HUES64 (cell line): ENCODE data around the gene NRIP2. TPM values are rescaled to one million over a fixed set of nuclear protein-coding genes. Genes with fewer than 3 reads are reported as not detected.
A peak's percentile ranks its signal among the peaks of the same experiment; 100 is the strongest.
"Not testable (repeated sequence)": the region's sequence is repeated elsewhere in the genome, so short reads cannot be mapped to it uniquely, and the experiment has no call there.

ENCODE experiments used
- H3K27ac ChIP-seq: 2 replicates; pipeline ENCODE4 v1.7.0; 2013; ENCODE audit warnings: low read depth, low read length, inconsistent platforms
- H3K27me3 ChIP-seq: 2 replicates; pipeline ENCODE4 v1.6.1; 2013; ENCODE audit warnings: mild to moderate bottlenecking, low read length; ENCODE audit not compliant: insufficient read depth
- H3K36me3 ChIP-seq: 2 replicates; pipeline ENCODE4 v1.6.1; 2013; ENCODE audit warnings: mild to moderate bottlenecking, low read length; ENCODE audit not compliant: insufficient read depth
- H3K4me1 ChIP-seq: 2 replicates; pipeline ENCODE4 v1.6.1; 2013; ENCODE audit warnings: mild to moderate bottlenecking, low read length, moderate library complexity; ENCODE audit not compliant: insufficient read depth
- H3K4me3 ChIP-seq: 2 replicates; pipeline ENCODE4 v1.5.1; 2013; ENCODE audit warnings: mild to moderate bottlenecking, low read length, moderate library complexity
- H3K9ac ChIP-seq: 2 replicates; pipeline ENCODE4 v1.6.1; 2013; ENCODE audit warnings: mild to moderate bottlenecking, low read depth, low read length
- H3K9me3 ChIP-seq: 2 replicates; pipeline ENCODE4 v1.6.1; 2013; ENCODE audit warnings: low read depth, low read length; ENCODE audit not compliant: insufficient read depth
- WGBS: fragments of 150-250, 120-280 bp; methylation state at CpG from one replicate; pipeline ENCODE4 v1.1.7; 2013; ENCODE audit warnings: missing lambda C conversion rate; 5-methylcytosine and 5-hydroxymethylcytosine counted together
- polyA plus RNA-seq, 2 experiments: library from polyadenylated mRNA; stranded (reverse); fragments of 50-300 nt; gene quantifications; one replicate each; pipeline ENCODE4 v1.2.3, GENCODE V29; 2013

Gene NRIP2
- polyA plus RNA-seq (2013, experiment 1 of 2) = 0.15 TPM
- polyA plus RNA-seq (2013, experiment 2 of 2) = 0.19 TPM

GRCh38 chr12:2834581-2835491 lies at the start of gene NRIP2:
TSS of gene NRIP2 (minus strand) at chr12:2835035. CDS start at chr12:2834983, 52 bp downstream.
- Histone ChIP-seq H3K27me3 (no peaks in the 10 kb centered on the region), H3K4me1 (0 out of 2 replicates have a peak, but pooled peaks cover 11% of the 10 kb centered on the region), H3K9me3 (no peaks in the 10 kb centered on the region), H3K9ac (peak within 1 kb of the TSS; percentile 12; the same call in 1 of the 2 replicates), H3K36me3 (no peaks in the 10 kb centered on the region), H3K27ac (no peak within 1 kb of the TSS), H3K4me3 (0 out of 2 replicates have a peak within 1 kb of the TSS, but pooled peaks have one; percentile 19)
- 34% methylated on average over 32 of the region's 32 CpGs for WGBS

GRCh38 chr12:2879853-2880252 lies 45.0 kb upstream of the NRIP2 start:
- WGBS = 96% methylated on average over 3 of the region's 3 CpGs
- Histone ChIP-seq H3K27me3 (no peaks in the 10 kb centered on the region), H3K4me3 (no peak overlapping the region), H3K36me3 (peaks cover 17% of the 10 kb centered on the region), H3K9ac (no peak overlapping the region), H3K9me3 (no peaks in the 10 kb centered on the region), H3K27ac (no peak overlapping the region), H3K4me1 (peaks cover 14% of the 10 kb centered on the region)

DNA sequence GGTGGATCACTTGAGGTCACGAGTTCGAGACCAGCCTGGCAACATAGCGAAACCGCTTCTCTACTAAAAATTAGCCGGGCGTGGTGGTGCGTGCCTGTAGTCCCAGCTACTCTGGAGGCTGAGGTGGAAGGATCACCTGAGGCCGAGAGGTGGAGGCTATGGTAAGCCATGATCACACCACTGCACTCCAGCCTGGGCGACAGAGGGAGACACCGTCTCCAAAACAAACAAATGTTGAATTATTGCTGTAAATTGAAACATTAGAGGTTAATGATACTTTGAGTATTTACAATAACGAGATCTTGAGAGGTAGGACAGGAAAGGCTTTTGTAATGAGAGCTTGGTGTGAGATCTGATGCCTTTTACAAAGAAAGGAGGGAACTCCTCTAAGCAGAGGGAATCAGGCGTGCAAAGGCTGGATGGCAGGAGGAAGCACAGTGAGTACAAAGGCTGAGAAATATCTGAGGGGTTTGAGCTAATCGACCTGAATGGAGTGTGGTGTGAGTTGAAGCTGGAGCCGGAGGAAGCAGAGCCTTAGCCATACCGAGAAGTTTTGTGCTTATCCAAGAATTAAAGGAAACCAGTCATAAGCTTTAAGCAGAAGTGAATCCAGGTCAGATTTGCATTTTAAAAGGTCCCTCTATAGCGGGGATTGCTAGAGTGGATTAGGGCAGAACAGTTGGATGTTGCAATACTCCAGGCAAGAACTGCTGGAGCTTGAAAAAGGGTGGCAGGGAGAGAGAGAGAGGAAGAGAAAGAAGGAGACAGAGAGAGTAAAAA lies 43.3 kb upstream of the NRIP2 start:
- Histone ChIP-seq H3K9ac (peak overlapping the region; percentile 96), H3K4me1 (peaks cover 11% of the 10 kb centered on the region), H3K27me3 (no peaks in the 10 kb centered on the region), H3K27ac (peak overlapping the region; percentile 73), H3K9me3 (no peaks in the 10 kb centered on the region), H3K4me3 (peak overlapping the region; percentile 99), H3K36me3 (peaks cover 30% of the 10 kb centered on the region)
- 18% methylated on average over 16 of the region's 16 CpGs for WGBS

DNA sequence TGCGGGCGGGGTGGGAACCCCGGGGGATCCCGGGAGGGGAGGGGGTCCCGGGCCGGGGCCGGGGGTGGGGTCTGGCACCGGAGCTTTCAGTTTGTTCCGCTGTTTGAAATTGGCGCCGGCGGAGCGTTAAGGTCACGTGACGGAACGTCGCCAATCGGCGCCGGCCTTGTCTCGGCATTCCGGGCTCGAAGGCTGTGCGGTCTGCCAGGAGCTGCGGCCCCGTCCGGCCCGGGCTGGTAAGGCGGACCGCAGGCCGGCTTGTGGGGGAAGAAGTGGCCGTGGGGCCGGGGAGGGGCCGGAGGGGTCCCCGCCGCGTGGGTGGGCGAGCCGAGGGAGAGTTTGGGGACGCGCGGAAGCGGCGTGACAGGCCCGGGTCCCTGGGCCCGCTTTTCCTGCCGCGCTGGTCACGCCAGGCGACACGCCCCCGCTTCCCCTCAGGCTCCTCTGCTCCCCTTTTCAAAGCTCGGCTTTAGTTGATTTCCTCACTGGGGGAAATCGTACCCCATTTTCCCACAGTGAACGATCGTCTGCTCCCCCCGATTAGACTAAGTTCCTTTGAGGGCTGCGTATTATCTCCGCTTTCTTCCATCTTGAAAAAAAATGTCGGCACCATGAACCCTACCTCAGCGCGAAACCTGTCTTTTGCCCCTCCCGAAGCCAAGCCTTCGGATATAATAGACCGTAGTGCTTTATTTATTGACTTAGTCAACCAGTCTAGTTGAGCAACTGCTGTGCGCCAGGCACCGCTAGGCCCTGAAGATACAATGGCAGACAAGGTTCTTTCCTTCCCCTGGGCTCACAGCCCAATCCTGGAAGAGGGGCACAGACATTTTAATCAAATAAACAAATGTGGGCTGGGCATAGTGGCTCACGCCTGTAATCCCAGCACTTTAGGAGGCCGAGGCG lies 42.5 kb upstream of the NRIP2 start, which contains the start of the genes FOXM1 and RHNO1:
Gene FOXM1 (minus strand): TSS at position 128 of the 906 bp plus-strand sequence. CDS start 2,696 bp downstream, outside the sequence.
Gene RHNO1 (plus strand): TSS at position 177 of the 906 bp plus-strand sequence. CDS start 8,144 bp downstream, outside the sequence.
- peaks cover 38% of the 10 kb centered on the region for H3K36me3 ChIP-seq

GRCh38 chr12:2876431-2877046 lies 41.7 kb upstream of the NRIP2 start:
- 3% methylated on average over 38 of the region's 38 CpGs for WGBS
- H3K36me3 ChIP-seq = peaks cover 46% of the 10 kb centered on the region
- H3K27ac ChIP-seq = peak overlapping the region; percentile 73

More for the DNA sequence above, 42.5 kb upstream of the NRIP2 start, which contains the start of the genes FOXM1 and RHNO1:
- WGBS = under 1% methylated on average over 70 of the region's 70 CpGs
- Histone ChIP-seq H3K9me3 (no peaks in the 10 kb centered on the region), H3K4me3 (peak within 1 kb of the TSS; percentile 99), H3K27ac (peak within 1 kb of the TSS; percentile 73), H3K4me1 (peaks cover 11% of the 10 kb centered on the region), H3K9ac (peak within 1 kb of the TSS; percentile 96), H3K27me3 (no peaks in the 10 kb centered on the region)

GRCh38 chr12:2868986-2869632 lies 34.3 kb upstream of the NRIP2 start:
- 90% methylated on average over 8 of the region's 9 CpGs for WGBS
- H3K27ac ChIP-seq, H3K9ac ChIP-seq, H3K27me3 ChIP-seq, H3K4me1 ChIP-seq, H3K9me3 ChIP-seq, H3K4me3 ChIP-seq: not testable (repeated sequence)
- peaks cover 86% of the 10 kb centered on the region for H3K36me3 ChIP-seq

More at GRCh38 chr12:2876431-2877046, 41.7 kb upstream of the NRIP2 start:
- H3K27me3 ChIP-seq = no peaks in the 10 kb centered on the region
- H3K9me3 ChIP-seq = no peaks in the 10 kb centered on the region
- peak overlapping the region; percentile 96 for H3K9ac ChIP-seq
- peak overlapping the region; percentile 99 for H3K4me3 ChIP-seq
- H3K4me1 ChIP-seq = peaks cover 11% of the 10 kb centered on the region

DNA sequence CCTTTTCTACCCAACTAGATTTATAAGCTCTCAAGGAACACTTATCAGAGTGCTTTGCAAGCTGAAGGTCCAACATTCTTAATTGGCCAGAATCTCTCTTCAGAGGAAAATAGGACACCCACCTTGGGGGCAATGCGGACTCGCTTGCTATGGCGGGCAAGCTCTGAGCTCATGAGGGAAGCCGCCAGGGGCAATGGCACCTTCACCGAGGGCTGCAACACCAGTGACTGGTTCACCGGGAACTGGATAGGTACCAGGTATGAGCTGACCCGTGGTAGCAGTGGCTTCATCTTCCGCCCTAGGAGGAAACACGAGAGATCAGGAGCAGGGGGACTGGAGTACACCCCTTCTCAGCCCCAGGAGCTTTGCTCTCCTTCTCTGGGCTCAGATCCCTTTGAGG lies 29.4 kb upstream of the NRIP2 start:
- Histone ChIP-seq H3K4me1 (no peaks in the 10 kb centered on the region), H3K27me3 (no peaks in the 10 kb centered on the region), H3K36me3 (peaks cover 91% of the 10 kb centered on the region), H3K9ac (no peak overlapping the region), H3K27ac (no peak overlapping the region), H3K9me3 (no peaks in the 10 kb centered on the region), H3K4me3 (no peak overlapping the region)
- 96% methylated on average over 9 of the region's 9 CpGs for WGBS

DNA sequence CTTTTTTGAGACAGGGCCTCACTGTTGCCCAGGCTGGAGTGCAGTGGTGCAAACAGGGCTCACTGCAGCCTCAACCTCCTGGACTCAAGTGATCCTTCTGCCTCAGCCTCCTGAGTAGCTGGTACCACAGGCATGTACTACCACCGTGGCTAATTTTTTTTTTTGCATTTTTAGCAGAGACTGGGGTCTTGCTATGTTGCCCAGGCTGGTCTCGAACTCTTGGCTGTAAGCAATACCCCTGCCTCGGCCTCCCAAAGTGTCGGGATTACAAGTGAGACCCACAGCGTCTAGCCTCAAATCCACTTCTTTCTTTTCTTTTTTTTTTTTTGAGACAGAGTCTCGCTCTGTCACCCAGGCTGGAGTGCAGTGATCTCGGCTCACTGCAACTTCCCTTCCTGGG lies 28.6 kb upstream of the NRIP2 start:
- H3K9me3 ChIP-seq, H3K4me1 ChIP-seq, H3K27ac ChIP-seq, H3K27me3 ChIP-seq, H3K4me3 ChIP-seq, H3K9ac ChIP-seq: not testable (repeated sequence)
- H3K36me3 ChIP-seq = peaks cover 91% of the 10 kb centered on the region
- 95% methylated on average over 7 of the region's 7 CpGs for WGBS

GRCh38 chr12:2862876-2863275 lies 28.0 kb upstream of the NRIP2 start:
- Histone ChIP-seq H3K4me1 (no peaks in the 10 kb centered on the region), H3K9ac (no peak overlapping the region), H3K27ac (no peak overlapping the region), H3K9me3 (no peaks in the 10 kb centered on the region), H3K4me3 (no peak overlapping the region), H3K27me3 (no peaks in the 10 kb centered on the region), H3K36me3 (peaks cover 91% of the 10 kb centered on the region)
- 96% methylated on average over 6 of the region's 7 CpGs for WGBS
